ENCODE data around the gene ACTN1.
"Not testable (repeated sequence)": the region's sequence is repeated elsewhere in the genome, so short reads cannot be mapped to it uniquely, and the experiment has no call there.

The ACTN1 gene

DNA sequence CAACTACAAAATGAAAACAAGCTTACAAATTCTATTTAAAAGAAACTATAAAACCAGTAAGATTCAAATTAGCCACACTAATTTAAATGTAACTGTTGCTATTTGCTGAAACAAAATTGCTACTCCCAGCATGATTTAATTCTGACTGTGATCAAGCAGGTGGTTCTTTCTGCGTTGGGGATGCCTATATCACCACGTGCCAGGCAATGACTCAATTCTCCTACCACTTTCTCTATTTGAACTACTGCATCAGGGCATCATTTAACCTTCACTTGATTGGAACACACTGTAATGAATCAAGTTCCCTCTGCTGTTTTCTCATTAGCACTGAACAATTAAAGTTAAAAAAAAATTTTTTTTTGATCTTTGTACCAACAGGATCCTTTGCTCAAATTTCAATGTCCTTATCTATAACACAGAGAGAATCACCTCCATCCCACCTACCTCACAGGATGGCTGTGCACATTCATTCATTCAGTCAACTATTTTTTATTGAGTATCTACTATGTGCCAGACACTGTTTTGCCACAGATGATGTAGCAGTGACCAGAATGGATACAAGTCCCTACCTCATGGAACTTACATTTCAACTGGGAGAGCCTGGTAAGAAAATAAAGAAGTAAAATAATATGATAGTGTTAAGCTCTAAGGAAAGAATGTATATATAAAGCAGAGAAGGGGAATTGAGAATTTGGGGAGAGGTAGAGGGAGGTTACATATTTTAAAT is 8.0 kb upstream of the ACTN1 start:
- DNase-seq (ENCODE audit: low spot score) = no peak

DNA sequence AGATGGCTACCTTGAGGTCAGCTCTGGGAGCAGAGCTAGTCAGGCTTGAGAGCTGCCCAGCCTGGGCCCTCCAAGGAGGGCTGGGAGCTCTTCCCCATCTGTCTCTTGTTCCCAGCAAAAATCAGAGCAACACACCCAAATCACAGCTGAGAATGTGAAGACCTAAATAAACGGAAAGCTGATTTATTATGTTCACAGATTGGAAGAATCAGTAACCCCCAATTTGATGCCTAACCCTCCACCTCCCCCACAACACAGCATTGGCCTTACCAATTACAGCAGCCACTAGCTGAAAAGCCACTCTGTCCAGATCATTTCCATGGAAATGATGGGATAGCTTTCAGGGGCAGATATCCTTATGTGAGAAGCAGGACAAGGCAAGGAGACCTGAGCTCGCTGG is 7.1 kb upstream of the ACTN1 start:
- DNase-seq (ENCODE audit: low spot score) = no peak

GRCh38 chr14:68984686-68985085 is 5.6 kb upstream of the ACTN1 start:
- DNase-seq (ENCODE audit: low spot score) = no peak

GRCh38 chr14:68983191-68983590 is 4.1 kb upstream of the ACTN1 start:
- DNase-seq (ENCODE audit: low spot score) = no peak

GRCh38 chr14:68982581-68982980 is 3.5 kb upstream of the ACTN1 start:
- no peak for DNase-seq (ENCODE audit: low spot score)

GRCh38 chr14:68981539-68981976 is 2.5 kb upstream of the ACTN1 start:
- no peak for DNase-seq (ENCODE audit: low spot score)

- DNase-seq (ENCODE audit: low spot score) = no peak
Observed at GRCh38 chr14:68981139-68981538, 2.0 kb upstream of the ACTN1 start.

- DNase-seq (ENCODE audit: low spot score) = no peak
Observed at GRCh38 chr14:68979722-68980451, 785 bp upstream of the ACTN1 start.

GRCh38 chr14:68978172-68978911 is 760 bp downstream of the ACTN1 start:
- DNase-seq (ENCODE audit: low spot score) = no peak

GRCh38 chr14:68977718-68978171 is 1.4 kb downstream of the ACTN1 start:
- peak; percentile 30 for DNase-seq (ENCODE audit: low spot score)

- DNase-seq (ENCODE audit: low spot score) = no peak
Observed at GRCh38 chr14:68977180-68977717, 1.9 kb downstream of the ACTN1 start.

- DNase-seq (ENCODE audit: low spot score) = peak; percentile 45
Observed at GRCh38 chr14:68976160-68977067, 2.7 kb downstream of the ACTN1 start.

DNA sequence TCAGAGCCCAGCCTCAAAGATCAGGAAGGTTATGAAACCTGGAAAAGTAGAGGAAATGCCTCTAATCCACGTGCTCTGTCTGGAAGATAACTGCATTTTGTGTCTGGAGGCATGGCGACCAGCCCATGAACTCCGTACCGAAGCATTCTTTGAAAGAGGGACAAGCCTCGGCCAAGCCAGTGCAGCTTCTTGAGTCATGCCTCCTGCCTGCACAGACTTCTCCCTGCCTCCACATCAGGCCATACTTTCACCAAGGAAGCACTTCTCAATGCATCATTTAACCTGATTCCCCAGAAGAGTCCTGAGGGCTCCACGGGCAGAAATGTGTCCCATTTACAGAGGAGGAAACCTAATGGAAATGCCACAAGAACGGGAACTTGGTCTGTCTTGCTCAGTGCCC is 3.4 kb downstream of the ACTN1 start:
- DNase-seq (ENCODE audit: low spot score) = no peak

GRCh38 chr14:68974759-68975347 is 4.2 kb downstream of the ACTN1 start:
- no peak for DNase-seq (ENCODE audit: low spot score)

DNA sequence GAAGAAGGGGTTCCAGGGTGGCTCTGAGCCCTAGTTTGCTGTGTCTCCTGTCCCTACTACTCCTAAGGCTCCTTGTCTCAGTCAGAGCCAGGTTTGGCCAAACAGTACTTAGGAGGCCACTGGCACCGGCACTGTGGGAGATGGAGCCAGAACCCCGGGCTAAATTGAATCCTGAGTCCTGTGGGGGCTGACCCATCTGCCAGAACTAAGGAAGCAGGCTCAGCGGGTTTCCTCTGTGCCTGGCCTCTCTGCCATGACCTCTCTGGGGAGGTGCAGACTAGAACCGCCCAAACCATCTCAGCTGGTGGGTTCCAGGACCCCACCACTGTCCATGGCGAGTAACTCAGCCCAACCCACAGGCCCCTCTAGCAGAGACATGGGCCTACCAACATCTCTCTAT is 5.5 kb downstream of the ACTN1 start:
- DNase-seq (ENCODE audit: low spot score) = no peak

DNA sequence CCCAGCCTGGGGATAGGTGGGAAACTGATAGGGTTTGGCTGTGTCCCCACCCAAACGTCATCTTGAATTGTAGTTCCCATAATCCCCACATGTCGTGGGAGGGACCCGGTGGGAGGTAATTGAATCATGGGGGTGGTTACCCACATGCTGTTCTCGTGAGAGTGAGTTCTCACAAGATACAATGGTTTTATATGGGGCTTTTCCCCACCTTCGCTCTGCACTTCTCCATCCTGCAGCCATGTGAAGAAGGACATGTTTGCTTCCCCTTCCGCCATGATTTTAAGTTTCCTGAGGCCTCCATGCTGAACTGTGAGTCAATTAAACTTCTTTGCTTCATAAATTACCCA is 5.9 kb downstream of the ACTN1 start:
- DNase-seq (ENCODE audit: low spot score) = not testable (repeated sequence)

- no peak for DNase-seq (ENCODE audit: low spot score)
Observed at GRCh38 chr14:68972507-68973218, 6.4 kb downstream of the ACTN1 start.

DNA sequence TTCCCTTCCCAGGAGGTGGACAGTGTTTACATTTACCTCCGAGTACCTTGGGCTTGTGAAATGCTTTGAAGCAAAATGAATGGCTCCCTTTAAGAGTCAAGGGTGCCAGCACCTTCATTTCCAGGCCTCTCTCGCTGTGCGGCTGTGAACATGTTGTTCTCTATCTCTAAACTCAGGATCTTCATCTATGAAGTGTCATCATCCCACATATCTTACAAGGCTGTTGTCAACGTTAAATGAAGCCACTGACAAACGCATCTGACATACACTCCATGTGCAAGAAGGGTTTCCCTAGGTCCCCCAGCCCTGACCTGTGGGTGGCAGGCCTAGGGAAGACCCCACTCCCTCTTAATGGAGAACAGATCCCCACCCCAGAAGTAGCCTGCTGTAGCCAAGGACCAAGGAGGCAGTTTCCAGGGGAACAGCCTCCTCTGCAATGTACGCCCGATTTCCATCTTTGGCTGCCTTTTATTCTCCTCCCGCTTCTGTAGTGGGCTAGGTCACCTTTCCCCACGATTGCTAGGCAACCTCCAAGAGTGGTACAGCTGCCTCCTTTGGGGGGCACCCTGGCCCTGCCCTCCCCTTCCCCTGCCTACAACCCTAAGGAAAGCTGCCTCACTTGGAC is 7.6 kb downstream of the ACTN1 start:
- no peak for DNase-seq (ENCODE audit: low spot score)

- no peak for DNase-seq (ENCODE audit: low spot score)
Observed at GRCh38 chr14:68970736-68971135, 8.4 kb downstream of the ACTN1 start.

DNA sequence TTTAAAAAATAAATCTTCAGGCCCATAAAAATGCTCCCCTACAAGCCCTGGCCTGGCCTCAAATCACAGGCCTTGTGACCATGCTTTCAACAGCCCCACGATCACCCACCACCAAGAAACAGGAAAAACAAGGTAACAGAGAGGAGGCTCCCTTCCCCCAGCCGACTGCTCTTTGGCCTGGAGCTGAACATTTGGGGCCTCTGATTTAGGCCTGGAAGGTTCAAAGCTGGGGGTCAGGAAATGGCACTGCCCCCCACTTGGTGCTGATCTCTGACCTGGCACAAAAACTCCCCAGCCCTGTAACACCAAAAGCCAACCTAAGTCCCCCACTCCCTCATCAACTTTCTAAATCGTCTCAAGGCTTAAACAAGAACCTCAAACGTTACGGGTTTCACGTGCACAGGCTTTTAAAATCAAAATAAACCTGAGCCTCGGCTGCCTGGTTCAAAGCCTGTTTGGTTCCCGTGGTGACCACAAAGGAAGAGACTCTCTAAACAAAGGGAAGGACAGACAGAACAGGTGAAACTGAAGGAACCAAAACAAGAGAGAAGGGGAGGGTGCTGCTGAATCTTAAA is 9.0 kb downstream of the ACTN1 start:
- DNase-seq (ENCODE audit: low spot score) = no peak

Data from Ammon's horn (tissue), 1 donor.